ENCODE measurements around the gene CCL17. TPM values are rescaled to one million over a fixed set of nuclear protein-coding genes. Genes with fewer than 3 reads are reported as not detected.

The CCL17 gene
- total and polyA plus RNA-seq, 10 of the 15 experiments (the other 5 are each of a cell fraction or from before 2014, with no cell fraction given): 1.2 to 84.9 (median 34.2) TPM

GRCh38 chr16:57426356-57426755 lies 21.8 kb downstream of the CCL17 start:
- ChIA-PET SMC1A (ENCODE audit: uncharacterized antibody, unreplicated experiment) (interaction anchor here (0.9 to 1.3 kb wide), 2 partner anchors 9 to 123 kb away, joined by 4 to 5 read pairs; no protein-coding TSS in a partner anchor), RAD21 (ENCODE audit: unreplicated experiment) (interaction anchor here (1.5 kb wide), 1 partner anchor 10 kb away, joined by 4 read pairs; no protein-coding TSS in a partner anchor), POLR2A (no interaction called here), CTCF (interaction anchor here (0.6 to 10.6 kb wide), 5 partner anchors 8 to 92 kb away, joined by 3 to 174 read pairs (median 3); no protein-coding TSS in a partner anchor)
- in situ Hi-C loops (cut with MboI) (no loop called here), intact Hi-C loops (cut with micrococcal nuclease; ENCODE audit: unreplicated experiment) (no loop called here)
- ATAC-seq: no peak
- Histone ChIP-seq H3K9me3 (replicated peaks; ENCODE audit: control insufficient read depth, insufficient read depth, low read length) (no peaks in the 10 kb centered on the region), H3K9ac (ENCODE audit: control insufficient read depth, insufficient read depth, low read length) (no peak overlapping the region), H3K4me3 (no peak overlapping the region), H4K20me1 (ENCODE audit: control insufficient read depth, insufficient read depth) (no peaks in the 10 kb centered on the region), H2AFZ (ENCODE audit: control insufficient read depth, low read depth, low read length) (no peak overlapping the region), H3K27ac (ENCODE audit: control insufficient read depth, insufficient read depth) (no peak overlapping the region), H3K4me2 (ENCODE audit: control insufficient read depth, insufficient read depth) (no peak overlapping the region), H3K79me2 (ENCODE audit: control insufficient read depth, insufficient read depth, low read length) (no peaks in the 10 kb centered on the region), H3K4me1 (ENCODE audit: control insufficient read depth, insufficient read depth, low read length) (no peaks in the 10 kb centered on the region), H3K36me3 (ENCODE audit: control insufficient read depth in 2 of 2, insufficient read depth in 2 of 2, low read length in 1 of 2) (peaks cover 9 to 10% of the 10 kb centered on the region in 2 experiments; a peak in 3 of 4 replicates), H3K27me3 (replicated peaks in 1 of 2; ENCODE audit: control insufficient read depth in 2 of 2, insufficient read depth in 2 of 2, low read length in 1 of 2) (no peaks in the 10 kb centered on the region)
- FAIRE-seq: no peak
- DNase-seq (ENCODE audit: low read depth, low spot score): no peak
- TF ChIP-seq ETV6 (conservative IDR thresholded peaks at IDR 0.05 in 1 of 2, IDR thresholded peaks at IDR 0.05 in 1 of 2; ENCODE audit: borderline replicate concordance in 1 of 2, low read depth in 1 of 2): no peak
- no peak for TF ChIP-seq RB1 (IDR thresholded peaks at IDR 0.05; ENCODE audit: borderline replicate concordance)
- no peak for TF ChIP-seq NR2F1 (conservative IDR thresholded peaks at IDR 0.05)
- TF ChIP-seq NBN (IDR thresholded peaks at IDR 0.05): no peak
- TF ChIP-seq TCF12 (IDR thresholded peaks at IDR 0.05; ENCODE audit: low read depth, low read length): no peak
- TF ChIP-seq HDAC2 (IDR thresholded peaks at IDR 0.05): no peak
- no peak for TF ChIP-seq IKZF1 (conservative IDR thresholded peaks at IDR 0.05)
- no peak for TF ChIP-seq PBX3 (IDR thresholded peaks at IDR 0.05; ENCODE audit: insufficient replicate concordance, low read depth, low read length)
- TF ChIP-seq GATAD2B (conservative IDR thresholded peaks at IDR 0.05; ENCODE audit: low read depth): no peak
- TF ChIP-seq JUND (IDR thresholded peaks at IDR 0.05; ENCODE audit: low read depth, low read length): no peak
- no peak for TF ChIP-seq POLR2A (IDR thresholded peaks at IDR 0.05; ENCODE audit: low read depth, low read length)
- TF ChIP-seq BCL3 (IDR thresholded peaks at IDR 0.05; ENCODE audit: borderline replicate concordance, insufficient read depth, low read depth, low read length, poor library complexity, severe bottlenecking): no peak
- no peak for TF ChIP-seq JUNB (IDR thresholded peaks at IDR 0.05)
- TF ChIP-seq PML (IDR thresholded peaks at IDR 0.05; ENCODE audit: low read length): no peak
- no peak for TF ChIP-seq ZBTB33 (IDR thresholded peaks at IDR 0.05)
- no peak for TF ChIP-seq ATF2 (IDR thresholded peaks at IDR 0.05; ENCODE audit: low read length)
- 99% methylated on average over 7 of the region's 7 CpGs for WGBS (ENCODE audit: insufficient coverage, insufficient replicate concordance, low lambda C conversion rate, missing lambda C conversion rate)
- BruUV-seq (replicated peaks): no TSS peak
